PC-3 (cell line): ENCODE data around the gene GATAD2A. TPM values are rescaled to one million over a fixed set of nuclear protein-coding genes. Genes with fewer than 3 reads are reported as not detected.

Experiments used
- ATAC-seq: fragments of 200-7000 bp; cut with Tn5 transposase; 2 replicates; pipeline ENCODE4 v1.9.1; 2020; ENCODE audit warnings: mild to moderate bottlenecking, moderate library complexity
- Bru-seq: library from RNA; stranded (reverse); fragments of 400-500 nt; gene quantifications from one replicate; lab custom pipeline; 2021; lab: Mats Ljungman, UMichigan
- BruChase-seq, 2 experiments: library from RNA; stranded (reverse); fragments of 400-500 nt; gene quantifications; one replicate each; lab custom pipeline; 2021; lab: Mats Ljungman, UMichigan
- BruUV-seq: library from RNA; stranded (reverse); fragments of 400-500 nt; replicated peaks from 2 replicates; lab custom pipeline; 2021; lab: Mats Ljungman, UMichigan
- CTCF ChIA-PET: fragments of 300-600 bp; sonication (Branson Sonifier 250); formaldehyde crosslinking; loops from one replicate; lab custom pipeline; 2022; ENCODE audit warnings: antibody characterized with exemption; lab: Charles Lee
- POLR2A ChIA-PET: fragments of 300-600 bp; sonication (Branson Sonifier 250); formaldehyde crosslinking; loops from one replicate; lab custom pipeline; 2022; ENCODE audit warnings: antibody characterized with exemption; ENCODE audit not compliant: unreplicated experiment; lab: Charles Lee
- DNase-seq: peaks from one replicate; pipeline ENCODE4 v3.0.0-alpha.2; 2015
- H2AFZ ChIP-seq: fragments of 300-600 bp; sonication (generic); 2 replicates; pipeline ENCODE4 v1.6.0; 2016; ENCODE audit warnings: antibody characterized with exemption, low read length
- H3F3A ChIP-seq: fragments of 300-600 bp; sonication (generic); one replicate; pipeline ENCODE4 v1.6.0; 2017; ENCODE audit warnings: antibody characterized with exemption, low read length, control low read depth, mild to moderate bottlenecking; ENCODE audit not compliant: unreplicated experiment
- H3K27ac ChIP-seq: fragments of 300-600 bp; sonication (generic); 2 replicates; pipeline ENCODE4 v1.5.1; 2016; ENCODE audit warnings: mild to moderate bottlenecking, low read length
- H3K27me3 ChIP-seq: fragments of 300-600 bp; sonication (generic); 2 replicates; pipeline ENCODE4 v1.6.1; 2016; ENCODE audit warnings: low read length, mixed read lengths
- H3K36me3 ChIP-seq: fragments of 300-600 bp; sonication (generic); 2 replicates; pipeline ENCODE4 v1.6.1; 2016; ENCODE audit warnings: low read depth, mixed run types, low read length, mixed read lengths
- H3K4me1 ChIP-seq: fragments of 300-600 bp; sonication (generic); 2 replicates; pipeline ENCODE4 v1.5.1; 2016; ENCODE audit warnings: low read length; ENCODE audit not compliant: insufficient read depth
- H3K4me2 ChIP-seq: fragments of 300-600 bp; sonication (generic); 2 replicates; pipeline ENCODE4 v1.6.0; 2016; ENCODE audit warnings: low read length
- H3K4me3 ChIP-seq: fragments of 300-600 bp; sonication (generic); 2 replicates; pipeline ENCODE4 v1.5.1; 2016; ENCODE audit warnings: mild to moderate bottlenecking, low read length, mixed read lengths
- H3K79me2 ChIP-seq: fragments of 300-600 bp; sonication (generic); 2 replicates; pipeline ENCODE4 v1.6.1; 2017; ENCODE audit warnings: low read length, mixed read lengths
- H3K9ac ChIP-seq: fragments of 300-600 bp; sonication (generic); 2 replicates; pipeline ENCODE4 v1.6.0; 2016; ENCODE audit warnings: mild to moderate bottlenecking, low read length
- H3K9me2 ChIP-seq: fragments of 300-600 bp; sonication (generic); replicated peaks from 2 replicates; pipeline ENCODE4 v1.6.1; 2016; ENCODE audit warnings: mixed run types, low read length, mixed read lengths
- H3K9me3 ChIP-seq: fragments of 300-600 bp; sonication (generic); 2 replicates; pipeline ENCODE4 v1.6.1; 2016; ENCODE audit warnings: low read length, mixed read lengths
- H4K20me1 ChIP-seq: fragments of 300-600 bp; sonication (generic); 2 replicates; pipeline ENCODE4 v1.6.1; 2016; ENCODE audit warnings: low read length, mixed read lengths
- EZH2 ChIP-seq: fragments of 300-600 bp; sonication (generic); IDR thresholded peaks from one replicate; pipeline ENCODE4 v1.6.1; 2017; ENCODE audit warnings: antibody characterized with exemption, mild to moderate bottlenecking, low read length; ENCODE audit not compliant: unreplicated experiment
- EZH2phosphoT487 ChIP-seq: fragments of 300-600 bp; sonication (generic); IDR thresholded peaks from 2 replicates; pipeline ENCODE4 v1.6.1; 2018; ENCODE audit warnings: mild to moderate bottlenecking, antibody characterized with exemption, low read length, borderline replicate concordance
- intact Hi-C: fragments of 100-400 bp; cut with micrococcal nuclease; formaldehyde crosslinking; loops from 2 replicates; pipeline ENCODE4 v1.9.0; 2023
- long read RNA-seq: library from polyadenylated mRNA; unstranded; transcript quantifications from one replicate; pipeline ENCODE4 v2.0.0, GENCODE V29; 2021; ENCODE audit not compliant: unreplicated experiment
- total RNA-seq: library from RNA; depleted of rRNA; stranded (reverse); fragments of >200 nt; gene quantifications from 2 replicates; pipeline ENCODE4 v1.2.3, GENCODE V29; 2014; rRNA removed
- TF ChIP-seq, protein P1 (sequence below): fragments of 300-600 bp; sonication (generic); conservative IDR thresholded peaks from 2 replicates; pipeline ENCODE4 v1.5.1; 2017; ENCODE audit warnings: antibody characterized with exemption, low read depth, mild to moderate bottlenecking, low read length

Gene GATAD2A, protein sequence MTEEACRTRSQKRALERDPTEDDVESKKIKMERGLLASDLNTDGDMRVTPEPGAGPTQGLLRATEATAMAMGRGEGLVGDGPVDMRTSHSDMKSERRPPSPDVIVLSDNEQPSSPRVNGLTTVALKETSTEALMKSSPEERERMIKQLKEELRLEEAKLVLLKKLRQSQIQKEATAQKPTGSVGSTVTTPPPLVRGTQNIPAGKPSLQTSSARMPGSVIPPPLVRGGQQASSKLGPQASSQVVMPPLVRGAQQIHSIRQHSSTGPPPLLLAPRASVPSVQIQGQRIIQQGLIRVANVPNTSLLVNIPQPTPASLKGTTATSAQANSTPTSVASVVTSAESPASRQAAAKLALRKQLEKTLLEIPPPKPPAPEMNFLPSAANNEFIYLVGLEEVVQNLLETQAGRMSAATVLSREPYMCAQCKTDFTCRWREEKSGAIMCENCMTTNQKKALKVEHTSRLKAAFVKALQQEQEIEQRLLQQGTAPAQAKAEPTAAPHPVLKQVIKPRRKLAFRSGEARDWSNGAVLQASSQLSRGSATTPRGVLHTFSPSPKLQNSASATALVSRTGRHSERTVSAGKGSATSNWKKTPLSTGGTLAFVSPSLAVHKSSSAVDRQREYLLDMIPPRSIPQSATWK
- 104 and 143 TPM in 2 replicates for total RNA-seq
- Bru-seq, nascent RNA = percentile 84 among the genes with signal in this experiment
- percentile 85 among the genes with signal in this experiment for BruChase-seq, experiment 1, labeled RNA remaining after a 6-hour chase
- percentile 84 among the genes with signal in this experiment for BruChase-seq, experiment 2, labeled RNA remaining after a 2-hour chase
- long read RNA-seq, partial matches to known transcripts = 19 of 95 reads
- long read RNA-seq, other reads (novel, unspliced or antisense) = 76 of 95 reads

DNA sequence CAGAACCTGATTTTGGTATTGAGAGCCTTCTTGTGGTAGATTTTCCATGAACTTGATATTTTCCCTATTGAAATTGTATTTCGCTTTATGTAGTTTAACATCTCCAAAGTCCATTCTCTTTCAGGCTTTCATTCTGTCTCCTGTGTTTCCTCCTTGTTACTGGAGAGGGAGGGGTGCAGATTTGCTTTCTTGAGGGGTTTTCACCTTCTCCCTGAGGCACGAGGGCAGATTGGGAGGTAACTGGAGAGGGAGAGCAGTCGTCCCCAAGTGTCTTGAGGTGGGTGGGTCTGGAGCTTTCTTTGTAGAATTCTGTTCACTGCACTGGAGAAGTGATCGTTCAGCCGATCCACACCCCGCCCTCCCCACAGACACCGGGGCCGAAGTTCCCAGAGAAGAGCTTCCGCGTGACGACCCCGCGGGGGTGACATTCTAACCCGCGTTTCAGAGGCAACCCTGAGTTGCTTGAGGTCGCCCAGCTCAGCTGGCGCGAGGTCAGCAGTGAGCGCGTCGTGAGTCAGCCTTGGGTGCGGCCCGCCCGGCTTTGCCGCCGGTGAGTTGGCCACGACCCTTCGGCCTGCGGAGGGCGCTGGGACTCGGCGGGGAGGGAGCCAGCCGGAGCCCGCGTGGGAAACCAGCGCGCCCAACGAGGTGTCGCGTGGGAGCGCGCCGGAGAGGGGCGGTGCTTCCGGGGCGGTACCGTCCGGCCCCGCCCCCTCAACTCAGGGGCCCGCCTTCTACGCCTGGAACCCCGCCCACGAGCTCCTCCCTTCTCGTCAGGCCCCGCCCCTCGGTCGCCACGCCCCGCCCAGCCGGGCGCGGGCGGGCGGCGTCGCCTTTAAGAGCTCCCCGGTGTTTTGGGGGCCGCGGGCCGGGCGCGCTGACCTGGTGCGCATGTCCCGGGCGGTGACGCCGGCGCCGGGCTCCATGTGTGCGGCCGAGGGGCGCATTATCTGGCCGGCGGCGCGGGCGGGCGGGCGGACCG, at the start of gene GATAD2A:
Gene GATAD2A (plus strand): TSS at position 797 of the 982 bp plus-strand sequence. CDS start 59,671 bp downstream, outside the sequence.
- Histone ChIP-seq H3K9me2 (no peaks in the 10 kb centered on the region), H3K27ac (peak within 1 kb of the TSS; percentile 85), H3K36me3 (no peaks in the 10 kb centered on the region), H3K9me3 (no peaks in the 10 kb centered on the region), H2AFZ (peak within 1 kb of the TSS; percentile 49), H3K4me3 (peak within 1 kb of the TSS; percentile 85), H3K9ac (peak within 1 kb of the TSS; percentile 88), H3K4me2 (peak within 1 kb of the TSS; percentile 98), H3K27me3 (no peaks in the 10 kb centered on the region), H4K20me1 (peaks cover 37% of the 10 kb centered on the region), H3F3A (peaks cover 5% of the 10 kb centered on the region), H3K79me2 (peaks cover 75% of the 10 kb centered on the region), H3K4me1 (peaks cover 51% of the 10 kb centered on the region)
- TF ChIP-seq EZH2phosphoT487 (peak; percentile 86), EZH2 (no peak)
- TF ChIP-seq, protein P1, sequence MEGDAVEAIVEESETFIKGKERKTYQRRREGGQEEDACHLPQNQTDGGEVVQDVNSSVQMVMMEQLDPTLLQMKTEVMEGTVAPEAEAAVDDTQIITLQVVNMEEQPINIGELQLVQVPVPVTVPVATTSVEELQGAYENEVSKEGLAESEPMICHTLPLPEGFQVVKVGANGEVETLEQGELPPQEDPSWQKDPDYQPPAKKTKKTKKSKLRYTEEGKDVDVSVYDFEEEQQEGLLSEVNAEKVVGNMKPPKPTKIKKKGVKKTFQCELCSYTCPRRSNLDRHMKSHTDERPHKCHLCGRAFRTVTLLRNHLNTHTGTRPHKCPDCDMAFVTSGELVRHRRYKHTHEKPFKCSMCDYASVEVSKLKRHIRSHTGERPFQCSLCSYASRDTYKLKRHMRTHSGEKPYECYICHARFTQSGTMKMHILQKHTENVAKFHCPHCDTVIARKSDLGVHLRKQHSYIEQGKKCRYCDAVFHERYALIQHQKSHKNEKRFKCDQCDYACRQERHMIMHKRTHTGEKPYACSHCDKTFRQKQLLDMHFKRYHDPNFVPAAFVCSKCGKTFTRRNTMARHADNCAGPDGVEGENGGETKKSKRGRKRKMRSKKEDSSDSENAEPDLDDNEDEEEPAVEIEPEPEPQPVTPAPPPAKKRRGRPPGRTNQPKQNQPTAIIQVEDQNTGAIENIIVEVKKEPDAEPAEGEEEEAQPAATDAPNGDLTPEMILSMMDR = peak; percentile 33; the same call in 1 of the 2 replicates
- DNase-seq (peak; percentile 95), ATAC-seq (peak; percentile 76)
- ChIA-PET CTCF (interaction anchor here (0.7 to 1.1 kb wide), 3 partner anchors 20 to 41 kb away, joined by 3 to 4 read pairs (median 4); no protein-coding TSS in a partner anchor), POLR2A (interaction anchor here (0.5 to 1.0 kb wide), 4 partner anchors 20 to 1685 kb away, joined by 3 to 10 read pairs (median 8); no protein-coding TSS in a partner anchor)
- intact Hi-C loops = loop anchor here (1.0 kb wide), 1 partner anchor 20 kb away; no protein-coding TSS in a partner anchor
- BruUV-seq = TSS peak; percentile 91

DNA sequence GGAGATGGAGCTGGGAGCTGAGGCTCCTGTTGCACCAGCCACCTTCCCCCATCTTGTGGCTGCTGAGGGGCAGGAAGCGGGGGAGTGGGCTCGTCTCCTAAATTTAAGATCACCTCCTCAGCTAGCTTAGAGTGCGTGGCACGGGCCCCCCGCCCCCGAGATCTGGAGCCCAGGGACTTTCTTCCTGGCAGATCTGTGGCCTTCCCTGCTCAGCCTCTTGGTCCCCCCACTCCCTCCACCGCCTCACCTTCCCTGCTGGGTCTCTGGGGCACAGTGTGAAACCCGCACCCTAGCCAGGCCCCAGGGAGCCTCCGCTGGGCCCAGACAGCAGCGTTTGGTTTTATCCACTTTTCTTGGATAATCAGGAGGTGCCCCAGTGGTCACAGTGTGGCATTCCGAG, 49.0 kb upstream of the GATAD2A start:
- TF ChIP-seq, protein P1 = no peak
- TF ChIP-seq EZH2phosphoT487 (no peak), EZH2 (no peak)
- no peak overlapping the region for H3K4me2 ChIP-seq
- no peak overlapping the region for H3K4me3 ChIP-seq
- no peak for DNase-seq
- ChIA-PET POLR2A (no interaction called here), CTCF (no interaction called here)
- H4K20me1 ChIP-seq = no peaks in the 10 kb centered on the region
- no peak overlapping the region for H3K27ac ChIP-seq
- H3F3A ChIP-seq = no peaks in the 10 kb centered on the region
- ATAC-seq = no peak
- no peaks in the 10 kb centered on the region for H3K4me1 ChIP-seq
- peaks cover 7% of the 10 kb centered on the region; the same call in 1 of the 2 replicates for H3K36me3 ChIP-seq
- BruUV-seq = no TSS peak
- no peaks in the 10 kb centered on the region for H3K27me3 ChIP-seq
- intact Hi-C loops = no loop called here
- no peak overlapping the region for H2AFZ ChIP-seq
- H3K79me2 ChIP-seq = no peaks in the 10 kb centered on the region
- H3K9ac ChIP-seq = no peak overlapping the region
- no peaks in the 10 kb centered on the region for H3K9me3 ChIP-seq
- no peaks in the 10 kb centered on the region for H3K9me2 ChIP-seq
